GM21576 (cell line): Measurements from ENCODE around the gene EEF2K.
"Not testable (repeated sequence)": the region's sequence is repeated elsewhere in the genome, so short reads cannot be mapped to it uniquely, and the experiment has no call there.

ENCODE experiments used
- ATAC-seq: cut with Tn5 transposase; IDR thresholded peaks from one replicate; pipeline ENCODE4 v1.9.1; 2021; ENCODE audit warnings: mild to moderate bottlenecking, moderate library complexity; ENCODE audit not compliant: unreplicated experiment

Gene EEF2K

DNA sequence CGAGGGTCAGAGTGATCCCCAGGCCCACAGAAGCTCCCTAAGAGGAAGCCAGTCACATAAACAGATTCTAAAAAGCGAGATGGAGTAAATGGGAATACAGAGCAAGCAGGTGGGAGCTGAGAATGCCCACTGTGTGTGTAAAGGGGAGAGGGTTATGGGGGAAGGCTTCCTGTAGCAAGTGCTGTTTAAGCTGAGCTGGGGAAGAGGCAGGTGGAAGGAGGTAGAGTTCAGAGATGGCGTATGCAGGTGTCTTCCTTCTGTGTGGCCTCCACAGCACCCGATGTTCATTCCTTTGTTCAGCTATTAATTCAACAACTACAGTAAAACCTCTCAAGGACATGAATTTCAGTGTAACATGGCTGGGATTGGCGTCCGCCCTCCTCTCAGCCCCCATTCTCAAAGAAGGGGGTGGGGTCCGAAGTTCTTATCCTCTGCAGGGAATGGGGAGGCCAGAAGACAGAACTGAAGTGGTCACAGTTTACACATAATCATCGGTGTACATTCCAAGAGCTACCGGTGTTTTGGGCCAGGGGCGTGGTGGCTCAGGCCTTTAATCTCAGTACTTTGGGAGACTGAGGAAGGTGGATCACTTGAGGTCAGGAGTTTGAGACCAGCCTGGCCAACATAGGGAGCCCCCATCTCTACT is 1.8 kb downstream of the EEF2K start:
- no peak for ATAC-seq

DNA sequence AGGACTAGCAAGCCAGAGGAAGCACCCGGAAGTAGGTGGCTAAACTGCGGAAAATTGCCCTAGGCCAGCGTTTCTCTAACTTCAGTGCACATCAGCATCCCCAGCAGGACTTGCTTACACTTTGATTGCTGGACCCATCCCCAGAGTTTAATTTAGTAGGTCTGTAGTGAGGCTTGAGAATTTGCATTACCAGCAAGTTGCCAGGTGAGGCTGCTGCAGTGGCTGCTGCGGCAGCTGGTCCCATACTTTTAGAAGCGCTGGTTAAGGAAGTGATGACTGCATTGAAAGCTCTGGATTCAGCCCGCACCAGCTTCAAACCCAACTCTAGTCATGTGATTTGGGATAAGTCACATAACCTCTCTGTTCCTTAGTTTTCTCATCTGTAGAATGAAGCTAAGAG is 4.2 kb downstream of the EEF2K start:
- no peak for ATAC-seq

GRCh38 chr16:22210854-22211253 is 4.8 kb downstream of the EEF2K start:
- ATAC-seq, result no peak

GRCh38 chr16:22213236-22213635 is 7.2 kb downstream of the EEF2K start:
- ATAC-seq, result no peak

DNA sequence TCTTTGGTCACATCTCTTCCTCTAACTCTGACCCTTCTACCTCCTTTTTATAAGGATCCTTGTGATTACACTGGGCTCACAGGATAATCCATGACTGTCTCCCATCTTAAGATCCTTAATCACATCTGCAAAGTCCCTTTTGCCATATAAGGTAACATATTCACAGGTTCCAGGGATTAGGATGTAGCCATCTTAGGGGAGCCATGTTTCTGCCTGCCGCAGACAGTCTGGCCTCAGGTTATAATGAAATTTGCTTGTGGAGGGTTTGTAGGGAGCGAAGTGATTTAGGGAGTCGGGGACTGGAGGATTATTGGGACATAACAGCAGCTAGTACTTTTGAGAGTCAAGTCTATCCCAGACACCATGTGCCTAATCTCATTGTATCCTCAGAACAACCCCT is 7.7 kb downstream of the EEF2K start:
- no peak for ATAC-seq

GRCh38 chr16:22214402-22214801 is 8.3 kb downstream of the EEF2K start:
- ATAC-seq, result no peak

DNA sequence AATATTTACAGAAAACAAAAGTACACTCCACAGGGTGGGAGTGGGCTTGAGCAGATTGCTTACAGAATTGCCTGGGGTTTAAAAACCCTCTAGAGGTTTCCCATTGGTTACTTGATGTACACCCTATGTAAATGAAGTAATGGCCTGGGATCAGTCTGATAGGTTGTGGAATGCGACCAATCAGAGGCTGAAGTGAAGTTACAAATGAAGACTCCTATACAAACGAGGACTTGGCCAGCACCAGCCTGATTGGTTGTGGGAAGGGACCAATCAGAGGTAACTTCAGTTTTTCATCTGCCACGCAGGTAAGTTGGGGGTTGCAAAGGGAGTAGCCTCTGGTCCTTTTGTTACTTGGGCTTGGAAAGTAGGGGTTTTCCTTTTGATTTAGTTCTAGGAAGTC is 8.8 kb downstream of the EEF2K start:
- ATAC-seq, result no peak

GRCh38 chr16:22216191-22216831 is 10.2 kb downstream of the EEF2K start:
- no peak for ATAC-seq

DNA sequence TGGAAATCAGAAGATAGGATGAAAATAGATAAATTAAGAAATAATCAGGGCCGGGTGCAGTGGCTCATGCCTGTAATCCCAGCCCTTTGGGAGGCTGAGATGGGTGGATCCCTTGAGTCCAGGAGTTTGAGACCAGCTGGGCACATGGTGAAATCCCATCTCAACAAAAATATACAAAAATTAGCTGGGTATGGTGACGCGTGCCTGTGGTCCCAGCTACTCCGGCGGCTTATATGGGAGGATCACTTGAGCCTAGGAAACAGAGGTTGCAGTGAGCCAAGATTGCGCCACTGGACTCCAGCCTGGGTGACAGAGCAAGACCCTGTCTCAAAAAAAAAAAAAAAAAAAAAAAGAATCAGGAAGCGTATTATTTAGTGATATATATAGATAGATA is 10.8 kb downstream of the EEF2K start:
- not testable (repeated sequence) for ATAC-seq

DNA sequence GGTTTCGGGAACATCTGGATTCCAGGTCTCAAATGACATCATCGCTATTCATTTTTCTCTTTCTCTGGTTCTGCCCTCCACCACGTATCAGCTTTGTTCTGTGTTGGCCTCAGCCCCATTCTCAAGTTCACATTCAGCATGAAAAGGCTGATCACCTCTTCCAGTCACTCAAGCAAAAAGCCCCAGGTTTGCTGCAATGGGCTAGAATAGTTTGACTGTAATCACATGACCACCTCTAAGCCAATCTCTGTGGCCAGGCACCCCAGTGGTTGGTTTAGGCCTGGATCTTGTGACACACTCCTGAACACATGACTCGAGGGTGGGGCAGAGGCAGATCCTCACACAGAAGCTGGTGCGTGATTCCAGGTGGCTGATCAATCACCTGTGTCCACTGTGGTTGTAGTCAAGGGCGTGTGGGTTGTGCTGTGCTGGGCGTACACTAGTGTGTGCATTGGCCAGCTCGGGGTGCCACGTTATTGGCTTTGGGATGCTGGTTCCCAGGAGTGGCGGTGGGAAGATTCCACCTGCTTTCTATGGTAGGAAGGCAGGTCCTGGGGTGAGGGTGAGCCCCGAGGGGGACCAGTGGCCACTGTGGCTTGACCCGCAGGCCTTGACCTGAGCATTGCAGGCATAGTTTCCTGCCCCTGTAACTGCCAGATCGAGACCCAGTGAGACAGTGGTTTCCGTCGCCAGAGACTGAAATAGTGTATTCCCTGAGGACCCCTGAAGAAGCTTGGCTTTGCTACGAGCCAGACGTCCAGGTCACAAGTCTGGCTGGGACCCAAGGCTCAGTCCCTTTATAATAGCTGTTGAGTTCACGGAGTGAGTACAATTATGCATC is 12.0 kb downstream of the EEF2K start:
- peak; percentile 71 for ATAC-seq

DNA sequence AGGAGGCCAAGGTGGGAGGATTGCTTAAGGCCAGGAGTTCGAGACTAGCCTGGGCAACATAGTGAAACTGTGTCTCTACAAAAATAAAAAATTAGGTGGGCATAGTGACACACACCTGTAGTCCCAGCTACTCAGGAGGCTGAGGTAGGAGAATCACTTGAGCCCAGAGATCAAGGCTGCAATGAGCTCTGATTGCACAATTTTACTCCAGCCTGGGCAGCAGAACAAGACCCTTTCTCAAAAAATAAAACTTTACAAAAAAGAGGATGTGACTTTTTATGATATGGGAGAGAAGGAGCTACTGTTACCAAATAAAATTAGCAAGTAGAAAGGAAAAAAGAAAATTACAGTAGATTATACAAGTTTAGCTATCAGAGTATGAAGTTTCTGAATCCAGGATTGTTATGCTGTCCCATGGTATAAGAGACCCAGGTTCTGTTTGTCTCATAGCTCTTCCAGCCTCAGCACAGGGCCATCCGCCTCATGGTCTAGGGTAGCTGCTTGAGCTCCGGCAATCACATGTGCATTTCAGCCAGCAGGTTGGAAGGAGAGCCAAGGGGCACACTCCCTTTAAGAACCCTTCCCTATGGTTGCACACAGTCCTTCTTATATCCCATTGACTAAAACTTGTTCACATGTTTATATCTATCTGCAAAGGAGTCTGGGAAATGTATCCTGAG is 13.5 kb downstream of the EEF2K start:
- no peak for ATAC-seq

- ATAC-seq, result no peak
Observed at GRCh38 chr16:22220069-22220440, 14.0 kb downstream of the EEF2K start.

- ATAC-seq, result no peak
Observed at GRCh38 chr16:22220714-22221113, 14.6 kb downstream of the EEF2K start.

DNA sequence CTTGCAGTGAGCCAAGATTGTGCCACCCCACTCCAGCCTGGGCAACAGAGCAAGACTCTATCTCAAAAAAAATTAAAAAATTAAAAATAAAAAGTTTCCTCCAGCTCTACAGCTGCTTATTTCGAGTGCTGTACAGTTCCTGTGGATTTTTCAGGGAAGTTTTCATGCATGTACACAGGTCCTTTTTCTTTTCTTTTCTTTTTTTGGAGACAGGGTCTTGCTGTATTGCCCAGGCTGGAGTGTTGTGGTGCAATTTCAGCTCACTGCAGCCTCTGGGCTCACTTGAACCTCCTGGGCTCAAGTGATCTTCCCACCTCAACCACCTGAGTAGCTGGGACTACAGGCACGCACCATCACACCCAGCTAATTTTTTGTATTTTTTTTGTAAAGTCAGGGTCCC is 15.9 kb downstream of the EEF2K start:
- ATAC-seq, result no peak

DNA sequence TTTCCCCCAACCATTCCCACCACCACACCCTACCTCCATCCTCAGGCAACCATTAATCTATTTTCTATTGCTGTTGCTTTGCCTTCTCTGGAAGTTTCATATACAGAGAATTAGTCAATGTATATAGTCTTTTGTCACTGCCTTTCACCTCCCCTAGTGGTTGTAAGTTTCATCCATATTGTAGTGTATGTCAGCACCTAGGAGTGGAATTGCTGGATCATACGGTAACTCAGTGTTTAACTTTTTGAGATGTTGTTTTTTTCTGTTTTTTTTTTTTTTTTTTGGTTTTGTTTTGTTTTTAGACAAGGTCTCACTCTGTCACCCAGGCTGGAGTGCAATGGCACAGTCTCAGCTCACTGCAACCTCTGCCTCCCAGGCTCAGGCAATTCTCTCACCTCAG is 16.9 kb downstream of the EEF2K start:
- ATAC-seq, result no peak

DNA sequence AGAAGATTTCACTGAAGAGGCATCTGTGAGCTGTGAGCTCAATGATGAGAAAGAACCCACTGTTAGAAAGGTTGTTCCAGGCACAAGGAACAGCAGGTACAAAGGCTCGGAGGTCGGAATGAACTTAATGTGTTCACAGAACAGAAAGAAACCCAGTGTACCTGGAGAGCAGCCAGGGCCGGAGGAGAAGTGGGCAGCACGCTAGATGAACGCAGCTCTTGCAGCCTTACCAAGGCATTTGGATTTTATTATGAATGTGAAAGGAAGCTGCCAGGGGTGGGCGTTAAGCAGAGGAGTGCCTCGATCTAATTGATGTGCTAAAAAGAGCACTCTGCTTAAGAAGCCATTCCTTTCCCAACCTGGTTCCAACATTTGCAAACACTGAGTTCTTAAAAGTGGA is 19.0 kb downstream of the EEF2K start:
- no peak for ATAC-seq

GRCh38 chr16:22229889-22230288 is 23.8 kb downstream of the EEF2K start:
- ATAC-seq, result no peak

DNA sequence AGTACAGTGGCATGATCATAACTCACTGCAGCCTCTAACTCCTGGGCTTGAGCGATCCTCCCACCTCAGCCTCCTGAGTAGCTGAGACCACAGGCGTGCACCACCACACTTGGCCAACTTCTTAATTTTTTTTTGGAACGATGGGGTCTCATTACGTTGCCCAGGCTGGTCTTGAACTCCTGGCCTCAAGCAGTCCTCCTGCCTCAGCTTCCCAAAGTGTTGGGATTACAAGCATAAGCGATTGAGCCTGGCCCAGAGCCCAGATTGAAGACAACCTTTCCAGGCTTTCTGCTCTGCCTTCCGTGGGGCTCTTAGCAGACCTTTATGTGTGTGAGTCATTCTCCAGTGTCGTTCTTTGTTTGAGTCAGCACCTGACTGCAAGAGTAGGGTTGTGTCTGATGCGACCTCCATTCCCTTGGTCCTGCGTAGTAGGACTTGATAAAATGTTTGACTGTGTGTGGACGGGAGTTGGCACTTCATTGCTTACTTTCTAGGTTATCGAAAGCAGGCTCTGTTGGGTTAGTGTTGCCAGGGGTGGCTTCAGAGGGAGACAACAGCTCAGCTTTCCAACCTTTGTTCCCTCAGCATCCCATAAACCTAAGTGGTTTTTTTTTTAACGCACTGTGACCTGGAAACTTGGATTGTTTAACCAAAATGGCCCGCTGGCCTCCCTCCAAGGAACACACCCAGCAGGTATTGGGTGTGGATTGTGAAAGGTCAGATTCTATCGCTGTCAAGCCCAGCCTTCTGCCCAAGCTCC is 26.4 kb downstream of the EEF2K start:
- ATAC-seq, result no peak

DNA sequence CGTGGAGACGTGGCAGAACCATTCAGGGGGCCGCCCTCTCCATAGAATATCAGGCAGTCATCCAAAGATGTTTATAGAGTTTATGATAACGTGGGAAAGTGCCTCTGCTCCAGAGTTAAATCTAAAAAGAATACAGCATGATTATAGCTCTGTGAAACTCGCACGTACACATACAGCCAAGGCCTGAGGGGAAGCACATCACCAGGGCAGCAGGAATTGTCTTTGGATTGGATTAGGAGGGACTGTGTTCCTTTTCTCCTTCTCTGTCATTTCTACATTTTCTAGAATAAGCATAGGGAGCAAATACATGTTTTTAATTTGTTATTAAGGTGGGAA is 26.9 kb downstream of the EEF2K start:
- ATAC-seq, result no peak

DNA sequence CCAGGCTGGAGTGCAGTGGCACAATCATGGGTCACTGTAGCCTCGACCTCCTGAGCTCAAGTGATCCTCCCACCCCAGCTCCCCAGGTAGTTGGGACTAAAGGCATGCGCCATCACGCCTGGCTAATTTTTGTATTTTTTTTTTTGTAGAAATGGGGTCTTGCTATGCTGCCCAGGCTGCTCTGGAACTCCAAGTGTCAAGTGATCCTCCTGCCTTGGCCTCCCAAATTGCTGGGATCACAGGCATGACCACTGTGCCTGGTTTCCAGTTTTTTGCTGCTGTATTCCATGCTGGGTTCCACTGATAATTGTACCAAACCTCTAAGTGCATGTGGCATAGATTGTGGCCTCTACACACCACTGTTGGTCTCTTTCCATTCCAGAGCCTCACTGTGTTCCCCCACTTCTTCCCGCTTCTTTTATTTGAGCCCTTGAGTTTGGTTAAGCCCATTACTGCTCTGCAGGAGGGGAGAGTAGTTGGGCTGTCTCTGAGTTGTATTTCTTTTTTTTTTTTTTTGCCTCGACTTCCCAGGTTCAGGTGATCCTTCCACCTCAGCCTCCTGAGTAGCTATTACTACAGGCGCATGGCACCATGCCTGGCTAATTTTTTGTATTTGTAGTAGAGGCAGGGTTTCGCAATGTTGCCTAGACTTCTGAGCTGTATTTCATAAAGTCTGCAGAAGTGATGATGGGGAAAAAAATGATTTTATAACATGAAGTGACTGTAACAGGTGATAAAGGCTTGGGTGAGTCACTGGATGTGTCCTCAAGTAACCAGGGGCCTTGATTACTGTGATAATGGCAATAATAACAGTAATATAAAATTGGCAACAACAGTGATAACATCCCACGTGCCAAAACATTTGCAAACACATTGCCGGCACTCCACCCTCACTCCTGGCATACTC is 30.0 kb downstream of the EEF2K start:
- ATAC-seq, result no peak
